PC-9 (cell line): Measurements from ENCODE around the gene LY86. TPM values are rescaled to one million over a fixed set of nuclear protein-coding genes. Genes with fewer than 3 reads are reported as not detected.

ENCODE experiments used
- BruUV-seq: library from RNA; stranded (reverse); fragments of 400-500 nt; replicated peaks from 2 replicates; lab custom pipeline; 2021; lab: Mats Ljungman, UMichigan
- CTCF ChIA-PET: fragments of 300-600 bp; sonication (Branson Sonifier 250); formaldehyde crosslinking; loops from one replicate; lab custom pipeline; 2022; ENCODE audit warnings: antibody characterized with exemption; lab: Charles Lee
- POLR2A ChIA-PET: fragments of 300-600 bp; sonication (Branson Sonifier 250); formaldehyde crosslinking; loops from one replicate; lab custom pipeline; 2022; ENCODE audit warnings: antibody characterized with exemption; ENCODE audit not compliant: unreplicated experiment; lab: Charles Lee
- DNase-seq, 2 experiments: peaks; one replicate each; pipeline versions ENCODE4 v3.0.0 to v3.0.0-alpha.2; 2015 to 2022; ENCODE audit warnings: mixed read lengths in 1 of 2
- H2AFZ ChIP-seq: fragments of 200-600 bp; sonication (generic); 2 replicates; pipeline ENCODE4 v1.8.1; 2017; ENCODE audit warnings: antibody characterized with exemption
- H3F3A ChIP-seq: fragments of 200-600 bp; sonication (generic); 2 replicates; pipeline ENCODE4 v1.8.1; 2017; ENCODE audit warnings: antibody characterized with exemption, mild to moderate bottlenecking, low read depth; ENCODE audit not compliant: insufficient read depth
- H3K27ac ChIP-seq: fragments of 200-600 bp; sonication (generic); 2 replicates; pipeline ENCODE4 v1.6.1; 2016; ENCODE audit warnings: mixed run types
- H3K27me3 ChIP-seq: fragments of 200-600 bp; sonication (generic); 2 replicates; pipeline ENCODE4 v1.6.1; 2016; ENCODE audit warnings: low read depth, mixed run types; ENCODE audit not compliant: insufficient read depth
- H3K36me3 ChIP-seq: fragments of 200-600 bp; sonication (generic); 2 replicates; pipeline ENCODE4 v1.6.1; 2016; ENCODE audit warnings: low read depth, mixed run types
- H3K4me1 ChIP-seq: fragments of 200-600 bp; sonication (generic); replicated peaks from 2 replicates; pipeline ENCODE4 v1.6.1; 2016; ENCODE audit warnings: mixed run types; ENCODE audit not compliant: insufficient read depth
- H3K4me2 ChIP-seq: fragments of 200-600 bp; sonication (generic); 2 replicates; pipeline ENCODE4 v1.6.1; 2017; ENCODE audit warnings: mixed run types
- H3K4me3 ChIP-seq: fragments of 200-600 bp; sonication (generic); 2 replicates; pipeline ENCODE4 v1.6.1; 2016; ENCODE audit warnings: mixed run types
- H3K79me2 ChIP-seq: fragments of 200-600 bp; sonication (generic); 2 replicates; pipeline ENCODE4 v1.6.1; 2017; ENCODE audit warnings: low read depth, mixed run types
- H3K9me2 ChIP-seq: fragments of 200-600 bp; sonication (generic); 2 replicates; pipeline ENCODE4 v1.8.1; 2017; ENCODE audit warnings: mild to moderate bottlenecking; ENCODE audit not compliant: insufficient read depth
- H3K9me3 ChIP-seq: fragments of 200-600 bp; sonication (generic); 2 replicates; pipeline ENCODE4 v1.8.1; 2016; ENCODE audit warnings: low read depth; ENCODE audit not compliant: insufficient read depth
- H4K20me1 ChIP-seq: fragments of 200-600 bp; sonication (generic); 2 replicates; pipeline ENCODE4 v1.8.1; 2017; ENCODE audit not compliant: insufficient read depth
- EZH2 ChIP-seq: fragments of 200-600 bp; sonication (generic); IDR thresholded peaks from 2 replicates; pipeline ENCODE4 v1.8.0; 2017; ENCODE audit warnings: antibody characterized with exemption, low read depth
- intact Hi-C: fragments of 100-400 bp; cut with micrococcal nuclease; formaldehyde crosslinking; loops from one replicate; pipeline ENCODE4 v1.10.0; 2022; ENCODE audit not compliant: unreplicated experiment
- total RNA-seq: library from RNA; stranded (reverse); gene quantifications from 2 replicates; pipeline ENCODE4 v1.2.3, GENCODE V29; 2021
- TF ChIP-seq, protein P1 (sequence below): fragments of 200-600 bp; sonication (generic); conservative IDR thresholded peaks from 2 replicates; pipeline ENCODE4 v1.6.1; 2017; ENCODE audit warnings: mixed run types, antibody characterized with exemption, mild to moderate bottlenecking, moderate library complexity

Gene LY86
- total RNA-seq, 1 experiment from 2014 or later: not detected

DNA sequence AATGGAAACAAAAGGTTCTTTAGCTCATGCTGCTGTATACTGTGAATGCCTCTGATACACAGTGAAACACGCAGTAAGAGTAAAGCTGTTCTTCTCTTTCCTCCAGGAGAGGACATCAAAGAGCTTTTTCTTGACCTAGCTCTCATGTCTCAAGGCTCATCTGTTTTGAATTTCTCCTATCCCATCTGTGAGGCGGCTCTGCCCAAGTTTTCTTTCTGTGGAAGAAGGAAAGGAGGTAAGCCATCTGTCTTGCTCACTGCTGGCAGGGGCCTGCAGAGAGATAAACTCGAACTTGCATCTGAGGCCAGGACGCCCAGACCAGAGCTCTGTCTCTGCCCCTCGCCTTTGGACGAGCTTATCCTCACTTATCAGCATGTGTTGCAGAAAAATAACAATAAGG is 37.7 kb downstream of the LY86 start:
- no peak overlapping the region for H3K4me3 ChIP-seq
- H4K20me1 ChIP-seq: no peaks in the 10 kb centered on the region
- POLR2A ChIA-PET: no interaction called here
- intact Hi-C loops: no loop called here
- CTCF ChIA-PET: no interaction called here
- H3K4me2 ChIP-seq: no peak overlapping the region
- H3F3A ChIP-seq: no peaks in the 10 kb centered on the region
- H3K9me2 ChIP-seq: no peaks in the 10 kb centered on the region
- no TSS peak for BruUV-seq
- H3K36me3 ChIP-seq: no peaks in the 10 kb centered on the region
- H3K4me1 ChIP-seq: no peaks in the 10 kb centered on the region
- no peak overlapping the region for H2AFZ ChIP-seq
- H3K27ac ChIP-seq: no peak overlapping the region
- no peaks in the 10 kb centered on the region for H3K9me3 ChIP-seq
- TF ChIP-seq EZH2: no peak
- TF ChIP-seq, protein P1, sequence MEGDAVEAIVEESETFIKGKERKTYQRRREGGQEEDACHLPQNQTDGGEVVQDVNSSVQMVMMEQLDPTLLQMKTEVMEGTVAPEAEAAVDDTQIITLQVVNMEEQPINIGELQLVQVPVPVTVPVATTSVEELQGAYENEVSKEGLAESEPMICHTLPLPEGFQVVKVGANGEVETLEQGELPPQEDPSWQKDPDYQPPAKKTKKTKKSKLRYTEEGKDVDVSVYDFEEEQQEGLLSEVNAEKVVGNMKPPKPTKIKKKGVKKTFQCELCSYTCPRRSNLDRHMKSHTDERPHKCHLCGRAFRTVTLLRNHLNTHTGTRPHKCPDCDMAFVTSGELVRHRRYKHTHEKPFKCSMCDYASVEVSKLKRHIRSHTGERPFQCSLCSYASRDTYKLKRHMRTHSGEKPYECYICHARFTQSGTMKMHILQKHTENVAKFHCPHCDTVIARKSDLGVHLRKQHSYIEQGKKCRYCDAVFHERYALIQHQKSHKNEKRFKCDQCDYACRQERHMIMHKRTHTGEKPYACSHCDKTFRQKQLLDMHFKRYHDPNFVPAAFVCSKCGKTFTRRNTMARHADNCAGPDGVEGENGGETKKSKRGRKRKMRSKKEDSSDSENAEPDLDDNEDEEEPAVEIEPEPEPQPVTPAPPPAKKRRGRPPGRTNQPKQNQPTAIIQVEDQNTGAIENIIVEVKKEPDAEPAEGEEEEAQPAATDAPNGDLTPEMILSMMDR: no peak
- DNase-seq: no peak
- no peaks in the 10 kb centered on the region for H3K79me2 ChIP-seq
- peaks cover 27% of the 10 kb centered on the region for H3K27me3 ChIP-seq

DNA sequence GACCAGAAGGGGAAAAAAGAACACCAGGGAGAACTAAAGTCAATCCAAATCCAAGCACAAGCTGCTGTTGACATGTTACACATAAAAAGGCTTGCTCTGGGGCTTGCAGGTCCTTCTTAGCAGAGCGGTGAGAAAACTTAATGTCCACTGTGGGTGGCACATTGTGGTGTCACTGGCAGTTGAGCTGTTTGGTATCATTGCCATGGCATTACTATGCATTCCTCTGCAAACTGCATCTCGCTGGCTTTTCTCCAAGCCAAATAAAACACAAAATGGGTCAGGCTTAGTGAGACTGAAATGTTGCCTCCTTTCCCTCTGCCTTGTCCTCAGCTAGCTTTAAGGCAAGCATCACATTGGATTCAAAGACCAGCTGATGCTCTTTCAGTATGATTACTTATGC is 40.9 kb downstream of the LY86 start:
- no peak for DNase-seq
- CTCF ChIA-PET: no interaction called here

DNA sequence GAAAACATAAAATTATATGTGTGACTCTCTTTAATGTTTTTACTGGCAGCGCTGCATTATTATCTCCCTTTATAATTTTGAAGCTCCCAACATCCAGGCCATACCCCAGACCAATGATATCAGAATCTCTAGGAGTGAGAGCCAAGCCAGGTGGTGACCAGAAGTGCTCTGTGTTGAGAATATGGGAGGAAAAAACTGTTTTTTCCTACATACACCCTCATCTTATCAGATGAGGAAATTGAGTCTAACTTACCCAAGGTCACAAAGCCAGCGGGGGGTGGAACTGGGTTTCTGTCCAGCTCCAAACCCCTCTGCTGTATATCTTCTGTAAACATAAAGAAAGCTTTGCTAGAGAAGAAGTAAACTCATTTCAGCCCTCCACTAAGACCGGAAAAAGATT is 42.5 kb downstream of the LY86 start:
- Histone ChIP-seq H3K4me3 (no peak overlapping the region), H3F3A (no peaks in the 10 kb centered on the region), H3K9me3 (no peaks in the 10 kb centered on the region), H3K4me2 (no peak overlapping the region), H3K79me2 (no peaks in the 10 kb centered on the region), H3K36me3 (no peaks in the 10 kb centered on the region), H3K4me1 (no peaks in the 10 kb centered on the region), H3K27me3 (peaks cover 14% of the 10 kb centered on the region; the same call in 1 of the 2 replicates), H3K27ac (no peak overlapping the region), H4K20me1 (no peaks in the 10 kb centered on the region), H2AFZ (no peak overlapping the region), H3K9me2 (no peaks in the 10 kb centered on the region)
- intact Hi-C loops: no loop called here
- DNase-seq: no peak
- no TSS peak for BruUV-seq
- ChIA-PET CTCF (no interaction called here), POLR2A (no interaction called here)
- TF ChIP-seq, protein P1: no peak
- no peak for TF ChIP-seq EZH2

More for the DNA sequence above, 40.9 kb downstream of the LY86 start:
- TF ChIP-seq, protein P1: no peak
- no peak for TF ChIP-seq EZH2
- Histone ChIP-seq H3F3A (no peaks in the 10 kb centered on the region), H3K4me3 (no peak overlapping the region), H3K27ac (no peak overlapping the region), H3K4me1 (no peaks in the 10 kb centered on the region), H3K36me3 (no peaks in the 10 kb centered on the region), H3K27me3 (peaks cover 20% of the 10 kb centered on the region), H2AFZ (no peak overlapping the region), H4K20me1 (no peaks in the 10 kb centered on the region), H3K9me3 (no peaks in the 10 kb centered on the region), H3K4me2 (no peak overlapping the region), H3K79me2 (no peaks in the 10 kb centered on the region), H3K9me2 (no peaks in the 10 kb centered on the region)
- no TSS peak for BruUV-seq
- intact Hi-C loops: no loop called here
- POLR2A ChIA-PET: no interaction called here
